Stimulated activated CD8-positive, alpha-beta memory T cell treated with anti-CD3 and anti-CD28 coated beads, Interleukin-4, amount 100 ng/mL, for 4 hours (primary cell): Measurements from ENCODE around the gene ERMARD.
"Not testable (repeated sequence)": the region's sequence is repeated elsewhere in the genome, so short reads cannot be mapped to it uniquely, and the experiment has no call there.

Experiments
- DNase-seq, 2 donors: peaks; one replicate each; pipeline ENCODE4 v3.0.0-alpha.2; 2020; ENCODE audit warnings: low read depth in 2 of 2, low spot score in 1 of 2

ERMARD gene

DNA sequence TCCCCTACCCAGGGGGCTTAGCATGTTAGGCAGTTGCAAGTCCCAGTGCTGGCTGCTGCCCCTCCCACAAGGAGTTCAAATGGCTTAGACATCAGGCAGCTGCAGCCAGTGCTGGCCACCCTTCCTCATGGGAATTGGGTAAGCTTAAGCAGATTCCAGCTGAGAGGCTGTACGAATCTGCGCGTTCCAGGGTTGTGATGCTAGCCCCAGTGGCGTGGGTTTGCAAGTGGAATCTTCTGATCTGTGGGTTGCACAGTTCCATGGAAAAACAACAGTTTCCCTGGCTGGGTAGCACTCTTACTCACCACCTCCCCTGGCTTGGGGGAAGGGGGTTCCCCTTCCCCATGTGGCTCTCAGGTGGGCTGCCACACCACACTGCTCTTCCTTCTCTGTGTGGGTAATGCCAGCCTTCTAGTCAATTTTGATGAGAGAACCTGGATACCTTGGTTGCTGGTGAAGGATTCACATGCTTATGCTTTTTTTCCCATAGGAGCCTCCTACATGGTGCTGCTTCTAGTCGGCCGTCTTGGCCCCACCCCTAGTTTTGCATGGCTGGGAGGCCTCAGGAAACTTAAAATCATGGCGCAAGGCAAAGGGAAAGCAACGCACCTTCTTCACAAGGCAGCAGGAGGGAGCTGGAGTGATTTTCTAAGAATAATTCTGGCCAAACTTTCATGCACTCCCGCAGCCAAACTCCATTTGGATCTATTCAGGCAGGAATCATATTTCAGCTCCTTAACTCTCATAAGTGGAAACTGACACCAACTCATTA is 13.0 kb upstream of the ERMARD start:
- DNase-seq, result no peak

DNA sequence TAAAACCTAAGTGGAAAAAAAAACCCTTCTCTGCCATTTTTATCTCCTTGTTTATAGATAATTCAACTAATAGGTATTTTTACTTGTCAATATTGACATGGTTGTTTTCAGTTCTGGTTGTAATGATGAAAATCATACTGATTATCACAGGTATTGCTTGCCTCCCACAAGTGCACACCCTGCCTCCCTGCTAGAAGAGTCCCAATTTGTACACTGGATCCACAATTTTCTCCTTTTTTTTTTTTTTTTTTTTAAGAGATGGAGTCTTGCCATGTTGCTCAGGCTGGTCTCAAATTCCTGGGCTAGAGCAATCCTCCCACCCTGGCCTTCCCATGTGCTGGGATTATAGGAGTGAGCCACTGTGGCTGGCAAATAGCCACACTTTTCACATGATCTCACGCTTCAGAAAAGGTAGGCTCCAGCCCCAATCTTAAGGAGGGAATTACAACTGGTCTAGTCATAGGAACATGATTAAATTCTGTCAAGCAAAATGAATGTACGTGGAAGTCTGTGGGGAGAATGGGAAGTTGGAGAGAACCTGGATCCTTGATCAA is 12.4 kb upstream of the ERMARD start:
- no peak for DNase-seq

DNA sequence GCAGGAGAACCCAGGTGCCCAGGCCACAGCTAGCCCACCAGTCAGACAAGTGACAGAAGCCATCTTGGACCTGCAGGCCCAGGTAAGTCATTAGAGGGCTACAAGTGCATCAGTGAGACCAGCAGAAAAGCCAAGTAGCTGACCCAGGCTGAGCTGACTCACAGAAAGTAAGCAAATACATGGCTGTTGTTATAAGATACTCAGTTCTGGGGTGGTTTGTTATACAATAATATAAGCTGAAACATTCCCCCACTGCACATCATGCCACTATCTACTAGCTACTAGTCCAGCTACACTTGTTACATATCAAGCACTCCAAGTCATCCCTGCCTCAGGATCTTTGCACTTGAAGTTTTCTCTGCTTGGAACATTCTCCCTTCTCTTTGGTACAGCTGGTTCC is 10.1 kb upstream of the ERMARD start:
- no peak for DNase-seq

DNA sequence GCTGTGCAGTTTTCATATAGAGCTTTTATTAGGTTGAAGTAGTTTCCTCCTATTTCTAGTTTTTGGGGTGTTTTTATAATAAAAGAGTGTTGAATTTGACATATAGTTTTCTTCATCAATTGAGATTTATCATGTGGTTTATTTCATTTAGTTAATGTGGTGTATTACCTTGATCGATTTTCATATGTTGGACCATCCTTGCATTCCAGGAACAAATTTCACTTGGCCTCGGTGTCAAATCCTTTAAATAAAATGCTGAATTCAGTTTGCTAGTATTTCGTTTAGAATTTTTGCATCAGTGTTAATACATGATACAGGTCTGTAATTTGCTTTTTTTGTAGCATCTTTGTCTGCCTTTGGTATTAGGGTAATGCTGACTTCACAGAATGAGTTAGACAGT is 6.0 kb upstream of the ERMARD start:
- DNase-seq, result no peak

DNA sequence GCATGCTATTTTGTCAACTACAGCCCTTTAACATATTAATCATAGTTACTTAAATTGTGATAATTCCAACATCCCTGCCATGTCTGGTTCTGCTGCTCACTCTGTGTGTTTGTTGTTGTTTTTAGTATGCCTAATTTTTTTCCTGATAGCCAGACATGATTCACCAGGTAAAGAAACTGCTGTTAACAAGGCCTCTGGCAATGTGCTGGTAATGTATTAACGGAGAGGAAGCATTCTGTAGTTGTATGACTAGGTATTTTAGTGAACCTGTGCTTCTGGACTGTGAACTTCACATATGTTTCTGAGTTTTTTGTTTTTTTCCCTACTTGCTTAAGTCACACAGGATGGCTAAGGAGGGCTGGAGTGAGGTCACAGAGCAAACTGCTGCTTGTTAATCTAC is 4.9 kb upstream of the ERMARD start:
- no peak for DNase-seq

DNA sequence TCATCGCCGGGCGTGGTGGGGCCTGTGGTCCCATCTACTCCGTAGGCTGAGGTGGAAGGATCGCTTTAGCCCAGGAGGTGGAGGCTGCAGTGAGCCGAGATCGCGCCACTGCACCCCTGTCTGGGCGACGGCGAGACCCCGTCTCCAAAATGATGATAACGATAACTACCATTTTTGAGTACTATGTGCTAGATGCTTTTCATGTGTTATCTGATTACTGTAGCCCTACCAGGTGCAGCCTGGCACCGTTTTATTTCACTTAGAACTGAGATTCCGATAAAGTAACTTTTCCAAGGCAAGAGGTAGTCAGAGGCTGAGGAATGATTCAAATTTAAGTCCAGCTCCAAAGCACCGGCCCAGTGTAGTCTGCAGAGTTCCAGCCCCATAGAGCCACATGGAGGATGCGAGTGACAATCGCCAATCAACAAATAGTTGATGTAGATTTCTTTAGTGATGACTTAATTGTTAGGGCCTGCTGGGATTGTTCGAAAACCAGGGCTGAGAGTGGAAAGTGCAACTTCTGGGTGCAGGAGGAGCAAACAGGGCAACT is 727 bp downstream of the ERMARD start:
- DNase-seq, result no peak

DNA sequence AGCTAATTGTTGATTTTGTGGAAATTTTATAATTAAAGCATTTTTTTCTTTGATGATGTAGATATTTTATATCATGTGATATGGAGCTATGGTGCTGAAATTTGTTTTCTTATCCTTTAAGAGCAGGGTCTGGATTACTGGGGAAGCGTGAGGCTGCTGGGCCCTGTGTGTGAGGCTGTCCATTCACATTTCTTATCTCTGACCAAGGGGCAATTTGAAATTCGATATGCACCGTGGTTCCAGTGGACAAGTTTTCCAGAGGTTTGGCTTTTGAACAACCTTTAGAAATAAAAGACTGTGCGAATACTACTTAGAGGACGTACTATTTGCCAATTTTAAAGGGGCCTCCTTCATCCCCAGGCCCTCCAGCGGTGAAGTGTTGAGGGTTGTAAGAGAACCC is 3.7 kb downstream of the ERMARD start:
- no peak for DNase-seq

DNA sequence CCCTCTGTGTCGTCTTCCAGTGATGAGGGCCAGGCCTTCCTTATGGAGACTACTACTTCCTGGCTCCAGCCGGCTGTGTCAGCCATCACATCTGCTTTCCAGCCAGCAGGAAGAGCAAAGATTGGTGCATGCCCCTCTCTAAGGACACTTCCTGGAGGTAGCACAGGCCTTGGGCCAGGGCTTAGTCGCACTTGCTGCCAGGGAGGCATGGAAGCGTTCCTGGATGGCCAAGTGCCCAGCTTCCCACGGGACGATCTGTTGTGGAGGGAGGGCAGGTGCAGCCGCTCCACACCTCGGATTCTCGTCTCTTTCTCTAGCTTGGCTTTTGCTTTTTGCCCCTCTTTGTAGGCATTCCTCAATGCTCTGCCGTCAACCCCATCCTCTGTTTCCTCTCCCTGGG is 11.9 kb downstream of the ERMARD start:
- DNase-seq, result no peak

DNA sequence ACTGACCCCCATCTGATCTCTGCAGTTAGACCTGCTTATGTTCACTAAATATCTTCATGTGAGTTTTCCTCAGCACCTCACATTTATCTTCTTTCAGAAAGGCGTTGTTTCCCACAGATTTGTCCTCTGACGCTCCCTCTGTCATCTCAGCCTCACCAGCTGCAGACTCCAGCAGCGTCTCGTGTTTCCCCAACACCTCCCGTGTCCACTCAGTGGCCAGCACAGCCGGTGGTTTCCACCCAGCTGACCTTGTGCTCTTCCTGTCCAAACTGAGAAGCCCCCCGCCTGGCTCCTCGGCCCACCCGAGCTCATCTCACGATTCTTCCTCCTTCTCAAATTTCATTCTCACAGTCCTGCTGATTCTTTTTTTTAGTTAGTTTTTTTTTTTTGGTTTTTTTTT is 12.5 kb downstream of the ERMARD start:
- DNase-seq, result no peak

DNA sequence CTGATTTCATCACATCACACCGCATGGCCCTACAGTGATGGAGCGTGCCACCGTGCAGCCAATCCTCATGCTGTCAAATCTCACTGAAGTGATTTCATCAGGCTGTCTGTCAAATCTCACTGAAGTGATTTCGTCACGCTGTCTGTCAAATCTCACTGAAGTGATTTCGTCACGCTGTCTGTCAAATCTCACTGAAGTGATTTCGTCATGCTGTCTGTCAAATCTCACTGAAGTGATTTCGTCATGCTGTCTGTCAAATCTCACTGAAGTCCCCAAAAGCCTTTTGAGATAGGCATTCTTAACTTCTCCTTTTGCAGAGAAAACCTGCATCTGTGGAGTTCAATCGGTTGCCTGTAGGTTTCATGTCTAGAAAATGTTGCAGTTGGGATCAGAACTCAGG is 14.4 kb downstream of the ERMARD start:
- DNase-seq, result not testable (repeated sequence)

DNA sequence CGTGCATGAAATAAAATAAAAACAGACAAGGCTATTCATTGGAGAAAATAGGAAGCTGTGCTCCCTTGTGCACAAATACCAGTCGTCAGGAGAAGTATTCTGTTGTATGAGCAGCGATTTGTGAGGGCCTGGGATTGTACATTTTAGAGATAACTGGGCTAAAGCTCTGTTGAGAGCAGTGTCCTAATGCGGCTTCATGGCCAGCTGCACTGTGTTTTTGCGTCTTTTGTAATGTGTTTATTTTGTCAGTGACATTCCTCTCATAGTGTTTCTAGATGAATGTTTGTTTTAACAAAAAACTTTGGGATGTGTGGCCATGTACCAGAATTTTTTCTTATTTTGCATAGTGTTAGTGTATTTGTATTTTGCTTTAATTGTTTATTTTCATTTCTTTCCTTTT is 14.8 kb downstream of the ERMARD start:
- no peak for DNase-seq

DNA sequence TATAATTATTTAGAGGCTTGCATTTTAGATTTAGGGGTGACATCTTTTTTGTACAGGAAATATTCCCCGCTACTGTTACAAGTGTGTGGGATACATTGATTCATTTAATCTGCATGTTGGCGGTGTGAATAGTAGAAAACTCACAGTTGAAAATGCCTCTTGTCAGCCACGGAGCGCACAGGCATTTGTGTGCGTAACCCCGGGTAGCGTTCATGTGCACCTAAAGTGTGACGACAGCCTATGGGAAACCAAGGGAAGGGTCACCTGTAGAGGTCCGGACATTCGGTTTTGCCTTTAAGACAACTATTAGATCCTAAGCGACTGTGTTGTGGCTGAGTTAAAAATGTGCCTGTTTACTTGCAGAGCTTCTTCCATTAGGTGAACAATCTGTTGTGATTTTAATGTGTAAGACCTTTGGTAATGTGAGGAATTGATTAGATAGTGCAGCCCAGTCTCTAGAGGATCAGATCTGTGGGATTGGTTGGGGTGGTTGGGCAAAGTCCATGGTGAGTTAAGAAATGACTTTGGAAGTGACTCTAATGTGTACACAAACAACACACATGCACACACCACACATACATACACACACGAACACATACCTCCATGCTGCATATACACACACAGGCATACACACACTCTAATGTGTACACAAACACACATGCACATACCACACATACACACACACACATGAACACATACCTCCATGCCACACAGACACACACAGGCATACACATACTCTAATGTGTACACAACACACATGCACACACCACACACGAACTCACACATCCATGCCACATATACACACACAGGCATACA is 15.7 kb downstream of the ERMARD start:
- DNase-seq, result no peak

DNA sequence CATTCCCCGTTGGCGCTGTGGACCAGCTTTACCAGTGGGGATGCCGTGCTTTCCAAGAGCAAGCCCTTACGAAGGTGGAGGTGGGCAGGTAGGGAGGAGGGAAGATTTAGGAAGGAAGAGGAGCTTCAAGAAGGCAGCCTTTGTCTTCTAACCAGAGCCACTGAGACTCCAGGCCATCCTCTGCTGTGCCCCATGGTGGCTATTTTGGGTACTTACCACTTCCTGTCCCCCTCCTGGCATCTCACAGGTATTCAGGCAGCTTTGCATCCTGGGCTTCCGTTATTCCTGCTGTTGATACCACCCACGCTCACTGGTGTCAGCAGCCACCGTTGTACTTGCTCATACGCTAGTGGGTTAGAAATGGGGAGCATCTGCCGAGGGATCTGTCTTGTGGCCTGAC is 22.9 kb downstream of the ERMARD start:
- DNase-seq, result no peak

DNA sequence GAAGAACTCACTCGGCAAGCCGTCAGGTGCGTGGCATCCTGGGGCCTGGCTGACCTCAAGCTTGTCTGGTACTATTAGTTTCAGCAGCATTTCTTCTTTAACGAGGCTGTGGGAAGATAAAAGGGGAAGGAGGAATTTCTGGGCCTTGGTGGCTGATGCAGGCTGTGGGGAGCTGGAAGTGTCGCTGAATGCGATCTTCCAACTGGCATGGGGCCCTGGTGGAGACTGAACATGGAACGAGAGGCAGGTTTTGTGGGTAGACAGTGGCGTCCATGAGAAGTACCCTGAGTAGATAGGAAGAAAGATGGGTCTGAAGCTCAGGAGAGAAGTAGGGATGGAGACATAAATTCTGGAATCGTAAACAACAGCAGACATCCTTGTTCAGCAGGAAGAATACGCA is 23.9 kb downstream of the ERMARD start:
- no peak for DNase-seq

DNA sequence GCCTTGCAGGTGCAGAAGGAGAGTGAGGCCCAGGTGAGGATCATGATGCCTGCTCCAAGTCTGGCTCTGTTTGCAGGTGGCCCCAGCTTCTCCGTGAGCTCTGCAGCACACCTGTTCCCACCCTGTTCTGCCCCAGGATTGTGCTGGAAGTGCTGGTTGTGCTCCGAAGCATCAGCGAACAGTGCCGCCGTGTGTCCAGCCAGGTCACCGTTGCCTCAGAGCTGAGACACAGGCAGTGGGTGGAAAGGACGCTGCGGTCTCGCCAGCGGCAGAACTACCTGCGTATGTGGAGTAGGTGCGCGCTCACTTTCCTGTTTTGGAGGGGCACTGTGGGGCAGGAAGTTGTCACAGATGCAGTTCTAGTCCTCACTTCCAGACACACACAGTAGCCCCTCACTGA is 25.0 kb downstream of the ERMARD start:
- DNase-seq, result no peak

DNA sequence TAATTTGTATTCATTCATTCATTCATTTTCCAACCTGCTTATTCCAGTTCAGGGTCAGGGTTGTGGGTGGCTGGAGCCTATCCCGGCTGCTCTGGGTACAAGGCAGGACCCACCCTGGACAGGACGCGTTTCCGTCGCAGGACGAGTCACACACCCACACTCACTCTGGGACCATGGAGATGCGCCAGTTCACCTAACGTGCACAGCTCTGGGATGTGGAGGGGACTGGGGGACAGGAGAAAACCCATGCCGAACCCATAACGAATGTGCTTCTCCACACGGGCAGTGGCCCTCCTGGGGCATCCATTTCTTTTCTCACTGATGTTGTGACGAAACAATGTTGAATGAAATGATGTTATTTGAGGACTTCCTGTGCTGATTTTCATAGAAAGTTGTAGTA is 26.5 kb downstream of the ERMARD start:
- DNase-seq, result no peak

DNA sequence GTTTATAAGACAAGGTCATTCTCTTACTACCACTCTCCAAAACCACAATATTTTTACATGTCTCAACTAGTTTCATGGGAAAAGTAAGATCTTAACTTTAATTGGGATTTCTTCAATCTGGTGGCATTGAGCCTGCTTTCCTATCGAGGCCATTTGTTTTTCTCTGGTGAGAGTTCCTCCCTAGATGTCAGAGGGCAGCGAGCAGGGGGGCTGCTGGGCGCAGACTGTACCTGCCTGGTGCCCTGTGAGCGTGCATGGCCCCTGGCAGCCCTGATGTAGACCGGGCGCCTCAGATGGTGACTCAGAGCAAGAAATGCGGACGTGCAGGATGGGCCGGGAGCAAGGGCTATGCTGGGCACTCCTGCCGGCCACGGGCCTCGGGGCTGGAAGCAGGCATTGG is 27.2 kb downstream of the ERMARD start:
- DNase-seq, result no peak

DNA sequence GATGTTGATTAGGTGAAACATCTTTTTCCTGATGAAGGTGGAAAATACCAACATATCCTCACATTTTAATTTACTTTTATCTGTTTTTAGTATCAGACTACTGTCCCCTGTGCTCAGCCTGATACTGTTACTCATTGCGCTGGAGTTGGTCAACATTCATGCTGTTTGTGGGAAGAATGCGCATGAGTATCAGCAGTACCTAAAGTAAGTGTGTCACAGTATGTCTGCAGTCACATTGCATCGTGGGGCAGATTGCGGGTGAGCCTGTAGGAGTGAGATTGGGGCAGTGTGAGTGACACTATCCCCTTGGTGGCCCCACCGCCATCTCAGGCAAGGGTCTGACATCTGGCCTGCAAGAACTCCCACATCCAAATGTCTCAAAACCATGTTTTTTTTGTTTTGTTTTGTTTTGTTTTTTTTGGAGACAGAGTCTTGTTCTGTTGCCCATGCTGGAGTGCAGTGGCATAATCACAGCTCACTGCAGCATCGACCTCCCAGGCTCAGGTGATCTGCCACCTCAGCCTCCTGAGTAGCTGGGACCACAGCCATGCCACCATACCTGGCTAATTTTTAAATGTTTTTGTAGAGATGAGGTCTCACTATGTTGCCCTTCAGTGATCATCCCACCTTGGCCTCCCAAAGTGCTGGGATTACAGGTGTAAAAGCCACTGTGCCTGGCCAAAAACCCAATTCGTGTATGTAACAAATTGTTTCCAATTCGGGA is 27.8 kb downstream of the ERMARD start:
- DNase-seq, result no peak

DNA sequence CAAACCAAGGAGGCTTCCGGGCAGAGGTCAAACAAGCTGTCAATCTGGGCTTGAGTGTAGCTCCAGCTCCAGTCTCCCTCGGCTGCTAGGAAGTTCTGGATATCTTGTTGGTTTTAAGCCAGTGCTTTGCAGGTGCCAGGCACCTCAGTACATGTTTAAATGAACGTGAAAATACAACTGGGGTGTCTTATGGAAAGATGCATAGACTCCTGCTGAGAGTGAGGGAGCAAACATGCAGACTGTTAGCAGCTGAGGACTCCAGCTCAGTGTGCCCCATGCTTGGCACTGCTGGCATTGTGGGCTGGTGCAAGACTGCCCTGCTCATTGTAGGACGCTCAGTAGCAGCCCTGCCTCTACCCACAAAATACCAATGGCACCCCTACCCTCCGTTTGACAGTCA is 28.5 kb downstream of the ERMARD start:
- DNase-seq, result no peak

DNA sequence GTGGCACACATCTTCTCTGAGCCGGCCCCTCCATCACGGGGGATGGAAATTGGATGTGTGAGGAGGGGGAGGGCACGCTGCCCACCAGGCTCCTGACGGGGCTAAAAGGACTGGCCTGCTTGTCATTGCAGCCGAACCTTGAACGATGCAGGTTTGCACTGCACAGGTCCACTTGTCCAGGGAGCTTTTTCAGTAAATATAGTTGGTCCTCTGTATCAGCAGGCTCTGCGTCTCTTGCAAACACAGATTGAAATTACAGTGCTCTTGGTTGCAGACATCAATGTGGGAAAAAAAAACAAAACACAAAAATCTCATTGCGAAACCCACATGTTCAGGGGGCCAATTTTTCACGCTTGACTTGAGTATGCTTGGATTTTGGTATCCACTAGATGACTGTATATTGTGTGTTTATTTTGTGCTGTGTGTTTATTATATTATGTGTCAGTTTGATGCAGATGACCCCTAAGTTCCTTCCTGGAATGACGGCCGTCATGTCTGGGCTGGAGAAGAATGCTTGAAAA is 29.2 kb downstream of the ERMARD start:
- DNase-seq, result no peak

DNA sequence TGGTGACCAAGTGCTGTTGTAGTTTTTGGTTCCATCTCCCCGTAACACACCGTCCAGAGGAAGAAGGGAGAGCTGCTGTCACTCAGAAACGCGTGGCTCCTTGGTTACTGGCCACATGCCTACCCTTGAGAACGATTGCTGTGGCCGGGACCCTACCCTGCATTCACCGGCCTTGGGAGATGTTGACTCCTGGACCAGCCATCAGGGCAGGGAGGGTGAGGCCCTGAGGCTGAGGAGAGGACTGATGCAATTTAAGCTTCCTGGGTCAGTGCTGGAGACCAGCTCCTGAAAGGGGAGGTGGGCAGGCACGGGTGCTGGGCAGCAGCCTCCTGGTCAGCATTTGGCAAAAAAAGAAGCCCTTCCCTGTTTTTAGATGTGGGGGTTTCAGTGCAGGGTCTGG is 31.5 kb downstream of the ERMARD start:
- no peak for DNase-seq
